Spinal cord (tissue), 10 donors: Measurements from ENCODE around the gene TBC1D2B. TPM values are rescaled to one million over a fixed set of nuclear protein-coding genes. Genes with fewer than 3 reads are reported as not detected.

ENCODE experiments used
- DNase-seq, 6 donors: peaks; one replicate each; pipeline versions ENCODE4 v3.0.0 to v3.0.0-alpha.2; 2013 to 2015; ENCODE audit warnings: low spot score in 6 of 6, low read depth in 4 of 6
- H3K27ac ChIP-seq: one replicate; pipeline ENCODE4 v1.5.1; 2013; ENCODE audit warnings: low read depth, low read length, control low read depth
- H3K27me3 ChIP-seq: one replicate; pipeline ENCODE4 v1.6.1; 2013; ENCODE audit warnings: low read length; ENCODE audit not compliant: control insufficient read depth, insufficient read depth
- H3K36me3 ChIP-seq: one replicate; pipeline ENCODE4 v1.6.1; 2013; ENCODE audit warnings: low read length; ENCODE audit not compliant: control insufficient read depth, insufficient read depth
- H3K4me1 ChIP-seq: one replicate; pipeline ENCODE4 v1.6.1; 2013; ENCODE audit warnings: low read length; ENCODE audit not compliant: control insufficient read depth, insufficient read depth
- H3K4me3 ChIP-seq: one replicate; pipeline ENCODE4 v1.5.1; 2013; ENCODE audit warnings: low read depth, low read length, control low read depth
- H3K9me3 ChIP-seq: one replicate; pipeline ENCODE4 v1.6.1; 2013; ENCODE audit warnings: low read length; ENCODE audit not compliant: control insufficient read depth, insufficient read depth
- WGBS: methylation state at CpG from one replicate; pipeline ENCODE4 v1.1.5; 2013; ENCODE audit warnings: missing lambda C conversion rate; ENCODE audit not compliant: insufficient coverage; 5-methylcytosine and 5-hydroxymethylcytosine counted together
- polyA plus RNA-seq, 2 donors: library from polyadenylated mRNA; unstranded; fragments of 120-200 nt; gene quantifications; one replicate each; pipeline ENCODE4 v1.2.1, GENCODE V29; 2013; ENCODE audit not compliant: insufficient read length in 2 of 2
- total RNA-seq, 2 donors: library from RNA; depleted of rRNA in 1 of 2; stranded (reverse); fragments of 120-200 nt in 1 of 2; fragments of >200 nt in 1 of 2; gene quantifications; one replicate each; pipeline versions ENCODE4 v1.2.3 to v1.2.4, GENCODE V29; 2013 to 2014
- donor health status: healthy.

TBC1D2B gene
- total and polyA plus RNA-seq, 4 donors: 21.0 to 41.7 (median 27.6) TPM

- Histone ChIP-seq H3K27ac (peak overlapping the region; percentile 21), H3K27me3 (no peaks in the 10 kb centered on the region), H3K4me1 (peaks cover 42% of the 10 kb centered on the region), H3K4me3 (no peak overlapping the region), H3K36me3 (peaks cover 5% of the 10 kb centered on the region), H3K9me3 (no peaks in the 10 kb centered on the region)
- DNase-seq: peak in 2 of 6 donors; percentile 18 to 27
- 0% methylated on average over 1 of the region's 2 CpGs for WGBS
Measured at GRCh38 chr15:78056714-78057269, 20.7 kb downstream of the TBC1D2B start.

- no peak overlapping the region for H3K4me3 ChIP-seq
- peaks cover 43% of the 10 kb centered on the region for H3K4me1 ChIP-seq
- H3K27ac ChIP-seq: peak overlapping the region; percentile 21
- WGBS: 57% methylated on average over 2 of the region's 2 CpGs
- no peaks in the 10 kb centered on the region for H3K9me3 ChIP-seq
- H3K36me3 ChIP-seq: peaks cover 5% of the 10 kb centered on the region
- DNase-seq: no peak
- H3K27me3 ChIP-seq: no peaks in the 10 kb centered on the region
Measured at GRCh38 chr15:78055919-78056713, 21.4 kb downstream of the TBC1D2B start.

DNA sequence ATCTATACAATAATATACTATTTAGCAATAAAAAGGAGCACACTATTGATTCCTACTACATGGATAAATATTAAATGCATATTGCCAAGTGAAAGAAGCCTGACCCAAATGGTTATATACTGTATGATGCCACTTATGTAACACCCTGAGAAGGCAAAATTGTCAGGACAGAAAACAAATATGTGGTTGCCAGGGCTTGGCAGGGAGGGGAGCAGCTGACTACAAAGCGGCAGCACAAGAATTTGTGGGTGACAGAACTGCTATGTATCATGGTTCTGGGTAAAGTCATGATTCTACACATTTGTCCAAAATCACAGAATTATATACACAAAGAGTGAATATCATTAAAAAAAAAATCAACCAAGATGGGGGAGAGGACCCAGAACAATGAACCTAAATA lies 22.5 kb downstream of the TBC1D2B start:
- peaks cover 47% of the 10 kb centered on the region for H3K4me1 ChIP-seq
- peaks cover 5% of the 10 kb centered on the region for H3K36me3 ChIP-seq
- H3K9me3 ChIP-seq: no peaks in the 10 kb centered on the region
- no peaks in the 10 kb centered on the region for H3K27me3 ChIP-seq
- no CpG with 5 or more reads among the region's 1 CpG for WGBS
- DNase-seq: no peak
- no peak overlapping the region for H3K4me3 ChIP-seq
- H3K27ac ChIP-seq: no peak overlapping the region

- Histone ChIP-seq H3K27me3 (no peaks in the 10 kb centered on the region), H3K36me3 (peaks cover 5% of the 10 kb centered on the region), H3K4me3 (no peak overlapping the region), H3K27ac (no peak overlapping the region), H3K9me3 (no peaks in the 10 kb centered on the region), H3K4me1 (peaks cover 47% of the 10 kb centered on the region)
- WGBS: no CpG with 5 or more reads among the region's 2 CpGs
- DNase-seq: no peak
Measured at GRCh38 chr15:78054518-78054917, 23.0 kb downstream of the TBC1D2B start.

DNA sequence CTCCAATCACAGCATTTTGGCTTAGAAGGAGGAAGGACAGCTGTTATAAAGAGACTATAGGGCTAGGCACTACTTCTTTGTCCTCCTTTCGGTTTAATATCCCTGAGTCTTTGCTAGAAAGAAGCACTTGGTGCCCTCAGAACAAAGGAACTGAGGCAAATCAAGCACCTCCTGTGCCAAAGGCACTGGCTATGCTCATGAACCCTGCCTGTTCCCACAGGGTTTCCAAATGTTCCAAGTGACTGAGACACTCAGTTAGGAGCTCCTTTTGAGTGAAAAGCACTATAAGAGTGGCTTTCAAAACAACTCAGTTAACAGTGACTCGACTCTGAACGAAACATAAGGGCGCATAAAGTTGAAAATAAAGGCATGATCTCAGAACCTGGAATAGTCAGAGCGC lies 25.0 kb downstream of the TBC1D2B start:
- DNase-seq: peak in 1 of 6 donors; percentile 36
- 55% methylated on average over 2 of the region's 5 CpGs for WGBS
- peak overlapping the region; percentile 55 for H3K27ac ChIP-seq

DNA sequence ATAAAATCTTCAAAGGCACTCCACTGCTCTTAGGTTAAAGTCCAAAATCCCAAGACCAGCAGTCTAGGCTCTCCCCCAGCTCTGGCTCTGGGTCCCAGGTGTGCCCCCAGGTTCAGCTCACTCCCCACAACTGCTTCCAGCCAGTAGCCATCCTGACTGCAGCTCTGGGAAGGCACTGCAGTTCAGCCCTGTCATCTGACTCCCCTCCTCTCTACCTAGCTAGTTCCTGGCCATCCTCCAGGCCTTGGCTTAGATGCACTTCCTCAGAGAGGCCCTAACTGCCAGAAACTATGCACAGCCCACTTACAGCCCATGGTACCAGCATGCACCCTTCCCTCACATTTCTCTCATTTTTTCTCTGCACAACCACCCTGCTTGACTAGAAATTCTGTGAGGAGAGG lies 25.5 kb downstream of the TBC1D2B start:
- peaks cover 5% of the 10 kb centered on the region for H3K36me3 ChIP-seq
- peaks cover 52% of the 10 kb centered on the region for H3K4me1 ChIP-seq
- H3K9me3 ChIP-seq: no peaks in the 10 kb centered on the region
- no peaks in the 10 kb centered on the region for H3K27me3 ChIP-seq
- peak in 2 of 6 donors; percentile 61 to 62 for DNase-seq
- peak overlapping the region; percentile 55 for H3K27ac ChIP-seq
- H3K4me3 ChIP-seq: no peak overlapping the region

More for the DNA sequence above, 25.0 kb downstream of the TBC1D2B start:
- Histone ChIP-seq H3K4me1 (peaks cover 50% of the 10 kb centered on the region), H3K27me3 (no peaks in the 10 kb centered on the region), H3K4me3 (no peak overlapping the region), H3K9me3 (no peaks in the 10 kb centered on the region), H3K36me3 (peaks cover 5% of the 10 kb centered on the region)

DNA sequence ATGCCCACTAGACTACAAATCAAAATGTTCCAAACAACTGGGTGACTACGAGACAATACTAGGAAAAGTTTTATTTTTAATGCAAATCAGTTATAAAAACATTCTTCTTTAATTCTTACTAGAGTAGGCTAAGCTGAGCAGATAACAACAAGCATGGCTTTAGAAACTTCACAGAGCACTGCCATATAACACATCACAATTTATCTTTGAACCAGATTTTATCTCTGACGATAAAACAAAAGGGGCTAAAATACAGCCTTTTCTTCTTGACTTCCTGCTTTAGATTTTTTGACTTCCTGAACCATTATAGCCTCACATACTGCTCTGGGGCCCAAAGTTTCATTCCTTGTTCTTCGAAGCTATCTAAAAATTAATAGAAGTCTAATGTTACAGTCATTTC lies 25.9 kb downstream of the TBC1D2B start:
- no peak overlapping the region for H3K4me3 ChIP-seq
- H3K27ac ChIP-seq: peak overlapping the region; percentile 55
- no peak for DNase-seq
- peaks cover 5% of the 10 kb centered on the region for H3K36me3 ChIP-seq
- H3K4me1 ChIP-seq: peaks cover 52% of the 10 kb centered on the region
- H3K27me3 ChIP-seq: no peaks in the 10 kb centered on the region
- no peaks in the 10 kb centered on the region for H3K9me3 ChIP-seq
- WGBS: 100% methylated on average over 1 of the region's 3 CpGs

GRCh38 chr15:78050826-78051225 lies 26.7 kb downstream of the TBC1D2B start:
- H3K36me3 ChIP-seq: peaks cover 5% of the 10 kb centered on the region
- H3K4me1 ChIP-seq: peaks cover 46% of the 10 kb centered on the region
- no peak overlapping the region for H3K4me3 ChIP-seq
- WGBS: 57% methylated on average over 1 of the region's 1 CpG
- no peaks in the 10 kb centered on the region for H3K27me3 ChIP-seq
- peak in 2 of 6 donors; percentile 57 to 78 for DNase-seq
- H3K27ac ChIP-seq: no peak overlapping the region
- H3K9me3 ChIP-seq: no peaks in the 10 kb centered on the region

DNA sequence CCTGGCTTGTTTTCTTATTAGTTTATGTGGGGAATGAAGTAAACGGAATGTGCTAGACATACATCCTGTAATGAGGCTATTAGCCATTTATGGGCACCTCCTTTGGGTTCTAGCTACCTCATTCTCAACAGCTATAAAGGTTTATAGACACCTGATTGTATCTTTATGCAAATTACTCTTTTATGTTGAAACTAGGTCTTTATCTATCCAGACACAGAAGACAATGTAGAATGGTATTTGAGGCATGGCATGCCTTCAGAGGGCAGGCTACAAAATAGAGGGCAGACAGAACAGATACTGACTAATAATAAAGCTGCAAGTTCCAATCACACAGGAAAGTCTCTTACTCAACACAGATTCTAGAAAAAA lies 27.1 kb downstream of the TBC1D2B start:
- no CpG with 5 or more reads among the region's 1 CpG for WGBS
- Histone ChIP-seq H3K27ac (no peak overlapping the region), H3K27me3 (no peaks in the 10 kb centered on the region), H3K9me3 (no peaks in the 10 kb centered on the region), H3K36me3 (peaks cover 5% of the 10 kb centered on the region), H3K4me1 (peaks cover 43% of the 10 kb centered on the region), H3K4me3 (no peak overlapping the region)
- DNase-seq: peak in 1 of 6 donors; percentile 58
